Endothelial cell of umbilical vein (primary cell): ENCODE results near the gene LPAR1. TPM values are rescaled to one million over a fixed set of nuclear protein-coding genes. Genes with fewer than 3 reads are reported as not detected.

Experiments
- BruUV-seq: library from RNA; stranded (reverse); fragments of 400-500 nt; replicated peaks from 2 replicates; lab custom pipeline; 2021; lab: Mats Ljungman, UMichigan
- CTCF ChIA-PET: fragments of 300-600, 350-600 bp; sonication (Branson Sonifier 250); formaldehyde crosslinking; loops from one replicate; lab custom pipeline; 2021; ENCODE audit warnings: antibody characterized with exemption, inconsistent platforms; lab: Charles Lee
- POLR2A ChIA-PET: fragments of 300-600, 350-600 bp; sonication (Branson Sonifier 250); formaldehyde crosslinking; loops from one replicate; lab custom pipeline; 2021; ENCODE audit warnings: antibody characterized with exemption, inconsistent platforms; lab: Charles Lee
- DNase-seq: peaks from one replicate; pipeline ENCODE4 v3.0.0-alpha.2; 2011; ENCODE audit warnings: low read depth, low spot score
- FAIRE-seq: peaks from 2 replicates; lab custom pipeline; 2011; peaks lifted over from hg19 to GRCh38; lab: Jason Lieb, UNC
- H2AFZ ChIP-seq: 2 replicates; pipeline ENCODE4 v1.6.0; 2012; ENCODE audit warnings: low read depth, low read length, control low read depth, inconsistent platforms
- H3K27ac ChIP-seq: 2 replicates; pipeline ENCODE4 v1.5.1; 2011; ENCODE audit warnings: low read depth, mild to moderate bottlenecking, control low read depth, low read length, moderate library complexity; ENCODE audit not compliant: insufficient read depth
- H3K27me3 ChIP-seq, 2 experiments: 2 replicates each; pipeline versions ENCODE4 v1.6.0 to v1.6.1; 2011; ENCODE audit warnings: low read length in 2 of 2, mixed read lengths in 1 of 2; ENCODE audit not compliant: control insufficient read depth in 2 of 2, insufficient read depth in 2 of 2
- H3K36me3 ChIP-seq, 2 experiments: 2 replicates in 1 of 2; 3 replicates in 1 of 2; pipeline ENCODE4 v1.5.1; 2011; ENCODE audit warnings: low read length in 2 of 2, mild to moderate bottlenecking in 1 of 2, moderate library complexity in 1 of 2; ENCODE audit not compliant: control insufficient read depth in 2 of 2, insufficient read depth in 2 of 2; ENCODE audit errors: extremely low read depth in 1 of 2
- H3K4me1 ChIP-seq: 3 replicates; pipeline ENCODE4 v1.5.1; 2011; ENCODE audit warnings: mild to moderate bottlenecking, low read length; ENCODE audit not compliant: control insufficient read depth, insufficient read depth; ENCODE audit errors: extremely low read depth
- H3K4me2 ChIP-seq: 2 replicates; pipeline ENCODE4 v1.6.1; 2011; ENCODE audit warnings: low read length, control low read depth, mixed read lengths; ENCODE audit not compliant: insufficient read depth
- H3K4me3 ChIP-seq, 3 experiments: fragments of 200-600 bp in 1 of 3; sonication (generic), shearing (Covaris generic) in 1 of 3; replicated peaks in 1 of 3; 2 replicates each; pipeline ENCODE4 v1.5.1; 2011 to 2016; ENCODE audit warnings: control low read depth in 3 of 3, low read length in 3 of 3, mild to moderate bottlenecking in 2 of 3, inconsistent platforms in 1 of 3, low read depth in 1 of 3, moderate library complexity in 1 of 3; ENCODE audit not compliant: insufficient read depth in 1 of 3
- H3K79me2 ChIP-seq: 2 replicates; pipeline ENCODE4 v1.6.0; 2012; ENCODE audit warnings: low read length, inconsistent platforms; ENCODE audit not compliant: control insufficient read depth, insufficient read depth
- H3K9ac ChIP-seq: replicated peaks from 2 replicates; pipeline ENCODE3; 2011; ENCODE audit warnings: low read length, control low read depth; ENCODE audit not compliant: insufficient read depth; ENCODE audit errors: extremely low read depth
- H3K9me1 ChIP-seq: replicated peaks from 3 replicates; pipeline ENCODE4 v1.6.0; 2011; ENCODE audit warnings: mild to moderate bottlenecking, low read length; ENCODE audit not compliant: control insufficient read depth, insufficient read depth; ENCODE audit errors: extremely low read depth
- H3K9me3 ChIP-seq: replicated peaks from 2 replicates; pipeline ENCODE4 v1.5.1; 2012; ENCODE audit warnings: low read length, inconsistent platforms; ENCODE audit not compliant: control insufficient read depth, insufficient read depth
- H4K20me1 ChIP-seq: replicated peaks from 2 replicates; pipeline ENCODE3; 2011; ENCODE audit warnings: mild to moderate bottlenecking, low read length; ENCODE audit not compliant: control insufficient read depth, insufficient read depth; ENCODE audit errors: extremely low read depth
- EZH2 ChIP-seq: IDR thresholded peaks from 2 replicates; pipeline ENCODE4 v1.6.1; 2012; ENCODE audit warnings: borderline replicate concordance, low read depth, mild to moderate bottlenecking, moderate library complexity, low read length, inconsistent platforms; ENCODE audit not compliant: severe bottlenecking
- FOS ChIP-seq: IDR thresholded peaks from 2 replicates; pipeline ENCODE4 v1.6.1; 2011; ENCODE audit warnings: mild to moderate bottlenecking, low read length, moderate library complexity, borderline replicate concordance; ENCODE audit not compliant: insufficient read depth
- GATA2 ChIP-seq: IDR thresholded peaks from 2 replicates; pipeline ENCODE4 v1.7.0; 2011; ENCODE audit warnings: low read depth, mild to moderate bottlenecking, moderate library complexity, mixed read lengths, low read length; ENCODE audit not compliant: insufficient read length, insufficient read depth
- JUN ChIP-seq: IDR thresholded peaks from 2 replicates; pipeline ENCODE4 v1.6.1; 2011; ENCODE audit warnings: borderline replicate concordance, low read depth; ENCODE audit not compliant: insufficient read length, insufficient read depth
- MYC ChIP-seq: IDR thresholded peaks from one replicate; pipeline ENCODE4 v1.6.1; 2011; ENCODE audit warnings: mild to moderate bottlenecking, low read depth, low read length
- POLR2A ChIP-seq: IDR thresholded peaks from 2 replicates; pipeline ENCODE4 v1.6.1; 2012; ENCODE audit warnings: low read depth, mild to moderate bottlenecking, control low read depth, low read length
- POLR2AphosphoS5 ChIP-seq: IDR thresholded peaks from 2 replicates; pipeline ENCODE4 v1.6.1; 2012; ENCODE audit warnings: low read depth, mild to moderate bottlenecking, control low read depth, low read length, moderate library complexity; ENCODE audit not compliant: insufficient read depth
- dilution Hi-C: fragments of 300-500 bp; cut with MboI; formaldehyde crosslinking; loops from one replicate; pipeline ENCODE4 v1.15.0; 2019; ENCODE audit warnings: low sequenced_read_pairs; ENCODE audit not compliant: extremely low pct_ligation_motif_present
- intact Hi-C: fragments of 100-400 bp; cut with micrococcal nuclease; formaldehyde crosslinking; loops from one replicate; pipeline ENCODE4 v1.10.0; 2022
- polyA plus RNA-seq, 4 experiments: library from polyadenylated mRNA; depleted of rRNA in 3 of 4; stranded (reverse) in 3 of 4; unstranded in 1 of 4; fragments of >200 nt; gene quantifications; 2 replicates each; pipeline versions ENCODE4 v1.2.1 to v1.2.3, GENCODE V29; 2011 to 2012; ENCODE audit warnings: missing spikeins in 1 of 4
- total RNA-seq: library from RNA; stranded (reverse); gene quantifications from 2 replicates; pipeline ENCODE4 v1.2.3, GENCODE V29; 2021
- TF ChIP-seq, protein P1 (sequence below), 2 donors: IDR thresholded peaks; 1 replicate in 1 of 2; 2 replicates in 1 of 2; pipeline ENCODE4 v1.5.1; 2011; ENCODE audit warnings: low read length in 2 of 2, mild to moderate bottlenecking in 2 of 2, moderate library complexity in 2 of 2, control low read depth in 1 of 2, inconsistent platforms in 1 of 2, low read depth in 1 of 2; ENCODE audit not compliant: insufficient read depth in 1 of 2; ENCODE audit errors: extremely low read depth in 1 of 2
- TF ChIP-seq, protein P2 (sequence below): IDR thresholded peaks from 2 replicates; pipeline ENCODE4 v1.6.1; 2011; ENCODE audit not compliant: insufficient read depth, insufficient read length

LPAR1 gene
- total and polyA plus RNA-seq, 2 donors (not counting 3 experiments of a cell fraction or from before 2014, with no cell fraction given), result 0.88 to 3.0 TPM

DNA sequence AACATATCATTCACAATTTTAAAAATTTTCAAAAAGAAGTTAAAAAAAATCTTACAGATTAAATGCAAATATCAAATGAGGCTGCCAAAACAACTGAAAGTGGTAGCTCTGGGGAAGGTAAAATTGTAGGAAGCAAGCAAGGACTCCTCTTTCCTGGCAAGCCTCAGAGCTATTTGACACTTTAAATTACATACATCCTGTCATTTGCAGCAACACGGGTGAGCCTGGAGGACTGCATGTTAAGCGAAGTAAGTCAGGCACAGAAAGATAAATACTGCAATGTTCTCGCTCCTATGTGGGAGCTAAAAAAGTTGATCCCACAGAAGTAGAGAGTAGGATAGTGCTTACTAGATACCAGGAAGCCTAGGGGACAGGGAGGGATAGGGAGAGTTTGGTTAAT lies 58.0 kb downstream of the LPAR1 start:
- dilution Hi-C loops, result no loop called here
- FAIRE-seq, result no peak

More for the DNA sequence above, 58.0 kb downstream of the LPAR1 start:
- Histone ChIP-seq H3K79me2 (no peaks in the 10 kb centered on the region), H3K9me3 (no peaks in the 10 kb centered on the region), H3K27me3 (no peaks in the 10 kb centered on the region), H4K20me1 (no peaks in the 10 kb centered on the region), H3K4me3 (no peak overlapping the region), H3K27ac (no peak overlapping the region), H3K36me3 (no peaks in the 10 kb centered on the region), H3K9ac (no peak overlapping the region), H3K4me2 (no peak overlapping the region), H2AFZ (no peak overlapping the region), H3K9me1 (no peaks in the 10 kb centered on the region), H3K4me1 (peaks cover 5% of the 10 kb centered on the region)
- intact Hi-C loops, result no loop called here
- ChIA-PET POLR2A (no interaction called here), CTCF (interaction anchor here (0.7 kb wide), 1 partner anchor 150 kb away, joined by 3 read pairs; no protein-coding TSS in a partner anchor)
- TF ChIP-seq GATA2 (no peak), FOS (no peak), EZH2 (no peak), POLR2AphosphoS5 (no peak), JUN (no peak), POLR2A (no peak), MYC (no peak)
- TF ChIP-seq, protein P1, sequence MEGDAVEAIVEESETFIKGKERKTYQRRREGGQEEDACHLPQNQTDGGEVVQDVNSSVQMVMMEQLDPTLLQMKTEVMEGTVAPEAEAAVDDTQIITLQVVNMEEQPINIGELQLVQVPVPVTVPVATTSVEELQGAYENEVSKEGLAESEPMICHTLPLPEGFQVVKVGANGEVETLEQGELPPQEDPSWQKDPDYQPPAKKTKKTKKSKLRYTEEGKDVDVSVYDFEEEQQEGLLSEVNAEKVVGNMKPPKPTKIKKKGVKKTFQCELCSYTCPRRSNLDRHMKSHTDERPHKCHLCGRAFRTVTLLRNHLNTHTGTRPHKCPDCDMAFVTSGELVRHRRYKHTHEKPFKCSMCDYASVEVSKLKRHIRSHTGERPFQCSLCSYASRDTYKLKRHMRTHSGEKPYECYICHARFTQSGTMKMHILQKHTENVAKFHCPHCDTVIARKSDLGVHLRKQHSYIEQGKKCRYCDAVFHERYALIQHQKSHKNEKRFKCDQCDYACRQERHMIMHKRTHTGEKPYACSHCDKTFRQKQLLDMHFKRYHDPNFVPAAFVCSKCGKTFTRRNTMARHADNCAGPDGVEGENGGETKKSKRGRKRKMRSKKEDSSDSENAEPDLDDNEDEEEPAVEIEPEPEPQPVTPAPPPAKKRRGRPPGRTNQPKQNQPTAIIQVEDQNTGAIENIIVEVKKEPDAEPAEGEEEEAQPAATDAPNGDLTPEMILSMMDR (IDR thresholded peaks at IDR 0.05; ENCODE audit: extremely low read depth in 1 of 2, insufficient read depth in 1 of 2, low read depth in 1 of 2, low read length in 2 of 2), result no peak
- TF ChIP-seq, protein P2, sequence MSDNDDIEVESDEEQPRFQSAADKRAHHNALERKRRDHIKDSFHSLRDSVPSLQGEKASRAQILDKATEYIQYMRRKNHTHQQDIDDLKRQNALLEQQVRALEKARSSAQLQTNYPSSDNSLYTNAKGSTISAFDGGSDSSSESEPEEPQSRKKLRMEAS, result no peak
- DNase-seq, result no peak
- no TSS peak for BruUV-seq
